Measurements from ENCODE around the gene GRM4.

GRM4 gene

DNA sequence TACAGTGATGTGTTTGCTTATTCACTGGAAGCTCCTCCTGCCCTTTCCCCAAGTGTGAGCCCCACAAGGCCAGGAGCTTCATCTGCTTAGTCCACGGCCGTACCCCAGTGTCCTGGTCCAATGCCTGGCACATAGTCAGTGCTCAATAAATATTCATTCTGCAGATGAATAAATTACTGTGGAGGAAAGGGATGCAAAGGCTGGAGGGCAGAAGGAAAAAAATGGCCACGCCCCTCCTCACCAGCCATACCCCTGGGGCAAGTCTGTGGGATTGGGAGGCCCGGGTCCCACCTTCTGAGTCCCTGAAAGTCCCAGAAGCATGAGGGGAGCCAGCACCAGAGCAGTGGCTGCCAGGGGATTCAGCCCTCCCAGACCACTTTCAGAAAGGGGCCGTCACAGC is 65.5 kb downstream of the GRM4 start:
- TF ChIP-seq, protein P1, sequence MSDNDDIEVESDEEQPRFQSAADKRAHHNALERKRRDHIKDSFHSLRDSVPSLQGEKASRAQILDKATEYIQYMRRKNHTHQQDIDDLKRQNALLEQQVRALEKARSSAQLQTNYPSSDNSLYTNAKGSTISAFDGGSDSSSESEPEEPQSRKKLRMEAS (IDR thresholded peaks at IDR 0.05): no peak
- TF ChIP-seq, protein P2, sequence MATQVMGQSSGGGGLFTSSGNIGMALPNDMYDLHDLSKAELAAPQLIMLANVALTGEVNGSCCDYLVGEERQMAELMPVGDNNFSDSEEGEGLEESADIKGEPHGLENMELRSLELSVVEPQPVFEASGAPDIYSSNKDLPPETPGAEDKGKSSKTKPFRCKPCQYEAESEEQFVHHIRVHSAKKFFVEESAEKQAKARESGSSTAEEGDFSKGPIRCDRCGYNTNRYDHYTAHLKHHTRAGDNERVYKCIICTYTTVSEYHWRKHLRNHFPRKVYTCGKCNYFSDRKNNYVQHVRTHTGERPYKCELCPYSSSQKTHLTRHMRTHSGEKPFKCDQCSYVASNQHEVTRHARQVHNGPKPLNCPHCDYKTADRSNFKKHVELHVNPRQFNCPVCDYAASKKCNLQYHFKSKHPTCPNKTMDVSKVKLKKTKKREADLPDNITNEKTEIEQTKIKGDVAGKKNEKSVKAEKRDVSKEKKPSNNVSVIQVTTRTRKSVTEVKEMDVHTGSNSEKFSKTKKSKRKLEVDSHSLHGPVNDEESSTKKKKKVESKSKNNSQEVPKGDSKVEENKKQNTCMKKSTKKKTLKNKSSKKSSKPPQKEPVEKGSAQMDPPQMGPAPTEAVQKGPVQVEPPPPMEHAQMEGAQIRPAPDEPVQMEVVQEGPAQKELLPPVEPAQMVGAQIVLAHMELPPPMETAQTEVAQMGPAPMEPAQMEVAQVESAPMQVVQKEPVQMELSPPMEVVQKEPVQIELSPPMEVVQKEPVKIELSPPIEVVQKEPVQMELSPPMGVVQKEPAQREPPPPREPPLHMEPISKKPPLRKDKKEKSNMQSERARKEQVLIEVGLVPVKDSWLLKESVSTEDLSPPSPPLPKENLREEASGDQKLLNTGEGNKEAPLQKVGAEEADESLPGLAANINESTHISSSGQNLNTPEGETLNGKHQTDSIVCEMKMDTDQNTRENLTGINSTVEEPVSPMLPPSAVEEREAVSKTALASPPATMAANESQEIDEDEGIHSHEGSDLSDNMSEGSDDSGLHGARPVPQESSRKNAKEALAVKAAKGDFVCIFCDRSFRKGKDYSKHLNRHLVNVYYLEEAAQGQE (IDR thresholded peaks at IDR 0.05; ENCODE audit: low read depth): no peak
- no peak for TF ChIP-seq CEBPB (IDR thresholded peaks at IDR 0.05)
- TF ChIP-seq, protein P3, sequence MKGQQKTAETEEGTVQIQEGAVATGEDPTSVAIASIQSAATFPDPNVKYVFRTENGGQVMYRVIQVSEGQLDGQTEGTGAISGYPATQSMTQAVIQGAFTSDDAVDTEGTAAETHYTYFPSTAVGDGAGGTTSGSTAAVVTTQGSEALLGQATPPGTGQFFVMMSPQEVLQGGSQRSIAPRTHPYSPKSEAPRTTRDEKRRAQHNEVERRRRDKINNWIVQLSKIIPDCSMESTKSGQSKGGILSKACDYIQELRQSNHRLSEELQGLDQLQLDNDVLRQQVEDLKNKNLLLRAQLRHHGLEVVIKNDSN (IDR thresholded peaks at IDR 0.05): no peak

DNA sequence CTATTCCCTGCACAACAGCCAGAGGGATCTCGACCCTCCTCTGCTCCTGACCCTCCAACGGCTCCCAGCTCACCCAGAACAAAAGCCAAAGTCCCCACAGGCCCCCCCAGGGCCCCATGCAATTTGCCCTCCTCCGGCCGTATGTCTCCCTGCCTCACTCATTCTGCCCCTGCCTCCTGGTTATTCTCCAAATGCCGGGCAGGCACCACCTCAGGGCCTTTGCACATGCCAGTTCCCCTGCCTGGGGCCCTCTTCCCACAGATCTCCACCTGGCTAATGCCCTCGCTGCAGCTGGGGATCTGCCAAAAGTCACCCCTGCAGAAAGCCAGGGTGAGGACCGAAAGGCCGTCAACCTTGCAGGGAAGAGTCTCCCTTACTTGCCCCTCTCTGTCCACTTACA is 66.0 kb downstream of the GRM4 start:
- TF ChIP-seq EP300 (IDR thresholded peaks at IDR 0.05; ENCODE audit: borderline replicate concordance) (no peak), TEAD4 (IDR thresholded peaks at IDR 0.05) (no peak), CREB1 (IDR thresholded peaks at IDR 0.05; ENCODE audit: low read depth) (no peak), EGR1 (IDR thresholded peaks at IDR 0.05) (no peak), TAF1 (IDR thresholded peaks at IDR 0.05; ENCODE audit: low read depth) (no peak), ZBTB7A (IDR thresholded peaks at IDR 0.05; ENCODE audit: low read depth) (no peak), RAD21 (IDR thresholded peaks at IDR 0.05; ENCODE audit: low read depth) (no peak), NFIC (IDR thresholded peaks at IDR 0.05) (no peak), TCF12 (IDR thresholded peaks at IDR 0.05; ENCODE audit: low read depth) (no peak), FOXM1 (IDR thresholded peaks at IDR 0.05; ENCODE audit: borderline replicate concordance, low read depth) (no peak), CEBPB (IDR thresholded peaks at IDR 0.05) (no peak), YY1 (IDR thresholded peaks at IDR 0.05; ENCODE audit: low read depth) (no peak)
- TF ChIP-seq, protein P2 (IDR thresholded peaks at IDR 0.05; ENCODE audit: low read depth): no peak
- TF ChIP-seq, protein P3 (IDR thresholded peaks at IDR 0.05): no peak
- TF ChIP-seq, protein P1 (IDR thresholded peaks at IDR 0.05): no peak

DNA sequence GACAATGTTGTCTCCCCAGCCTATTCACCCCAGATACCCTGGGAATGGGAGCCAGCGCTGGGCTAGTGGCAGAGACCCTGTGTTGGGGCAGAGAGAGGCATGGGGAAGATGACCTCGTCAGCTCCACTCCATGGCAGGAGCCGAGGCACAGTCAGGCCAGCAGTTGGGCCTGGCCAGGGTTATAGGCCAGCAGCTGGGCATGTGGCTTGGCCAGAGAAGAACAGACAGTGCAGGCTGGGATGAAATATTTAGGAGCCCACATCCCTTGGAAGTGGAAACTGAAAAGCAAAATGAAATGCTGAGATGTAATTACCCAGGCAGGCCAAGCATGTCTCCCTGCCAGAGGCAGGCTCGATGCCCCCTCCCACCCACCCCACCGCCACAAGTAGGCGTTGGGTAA is 70.0 kb downstream of the GRM4 start:
- no peak for TF ChIP-seq TAF1 (IDR thresholded peaks at IDR 0.05; ENCODE audit: low read depth)
- no peak for TF ChIP-seq YY1 (IDR thresholded peaks at IDR 0.05; ENCODE audit: low read depth)
- no peak for TF ChIP-seq TCF12 (IDR thresholded peaks at IDR 0.05; ENCODE audit: low read depth)
- TF ChIP-seq ZBTB7A (IDR thresholded peaks at IDR 0.05; ENCODE audit: low read depth): no peak
- TF ChIP-seq, protein P3 (IDR thresholded peaks at IDR 0.05): no peak
- TF ChIP-seq CREB1 (IDR thresholded peaks at IDR 0.05; ENCODE audit: low read depth): no peak
- TF ChIP-seq, protein P2 (IDR thresholded peaks at IDR 0.05; ENCODE audit: low read depth): no peak

DNA sequence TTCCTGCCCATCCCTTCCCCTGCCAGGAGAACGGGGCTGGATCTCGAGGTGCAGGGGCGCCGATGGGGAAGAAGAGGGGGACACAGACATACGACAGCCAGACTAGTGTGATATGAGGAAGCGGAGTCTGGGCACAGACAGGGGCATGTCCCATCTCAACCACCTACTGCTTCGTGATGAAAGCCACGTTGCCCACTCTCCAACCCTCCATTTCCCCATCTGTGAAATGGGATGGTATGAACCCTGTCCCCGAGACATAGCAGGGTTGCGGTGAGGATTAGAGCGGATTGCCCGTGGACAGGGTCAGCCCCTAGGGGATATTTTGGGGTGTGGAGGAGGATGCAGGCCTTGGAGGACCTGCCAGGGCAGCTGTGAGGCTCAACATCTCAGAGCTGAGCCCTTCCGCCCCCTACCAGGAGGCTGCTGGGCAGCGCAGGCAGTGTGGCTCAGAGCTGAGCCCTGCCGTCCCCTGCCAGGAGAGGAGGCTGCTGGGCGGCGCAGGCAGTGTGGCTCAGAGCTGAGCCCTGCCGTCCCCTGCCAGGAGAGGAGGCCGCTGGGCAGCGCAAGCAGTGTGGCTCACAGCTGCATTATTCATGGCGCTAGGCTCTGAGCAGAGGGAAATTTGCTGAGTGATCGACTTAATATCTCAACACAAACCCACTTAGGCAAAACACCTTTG is 71.7 kb downstream of the GRM4 start:
- TF ChIP-seq TEAD4 (IDR thresholded peaks at IDR 0.05): no peak
- TF ChIP-seq, protein P1 (IDR thresholded peaks at IDR 0.05): no peak
- no peak for TF ChIP-seq TAF1 (IDR thresholded peaks at IDR 0.05; ENCODE audit: low read depth)
- TF ChIP-seq, protein P3 (IDR thresholded peaks at IDR 0.05): no peak
